Measurements from ENCODE around the gene RAB11FIP2. TPM values are rescaled to one million over a fixed set of nuclear protein-coding genes. Genes with fewer than 3 reads are reported as not detected.
"Not testable (repeated sequence)": the region's sequence is repeated elsewhere in the genome, so short reads cannot be mapped to it uniquely, and the experiment has no call there.

Gene RAB11FIP2
- total RNA-seq, 1 donor from 2014 or later, result 15.3 TPM

- no peak overlapping the region for H3K27ac Mint-ChIP-seq (ENCODE audit: unreplicated experiment)
- H3K9me3 Mint-ChIP-seq, result peaks cover 2% of the 10 kb centered on the region
- H3K4me1 Mint-ChIP-seq, result peaks cover 5% of the 10 kb centered on the region
- TF ChIP-seq CTCF (conservative IDR thresholded peaks at IDR 0.05), result no peak
- DNase-seq (ENCODE audit: low read depth, low spot score), result no peak
- no peaks in the 10 kb centered on the region for H3K36me3 Mint-ChIP-seq (ENCODE audit: low read depth)
- no peak overlapping the region for H3K4me3 Mint-ChIP-seq
- H3K27me3 Mint-ChIP-seq (ENCODE audit: low read depth), result no peaks in the 10 kb centered on the region
Measured at GRCh38 chr10:118072840-118073239, 26.1 kb upstream of the RAB11FIP2 start.

GRCh38 chr10:118067389-118067788 is 20.6 kb upstream of the RAB11FIP2 start:
- not testable (repeated sequence) for H3K27ac Mint-ChIP-seq (ENCODE audit: unreplicated experiment); H3K36me3 Mint-ChIP-seq (ENCODE audit: low read depth); H3K9me3 Mint-ChIP-seq

GRCh38 chr10:118062798-118063238 is 16.1 kb upstream of the RAB11FIP2 start:
- no peak for DNase-seq (ENCODE audit: low read depth, low spot score)
- H3K27me3 Mint-ChIP-seq (ENCODE audit: low read depth), result no peaks in the 10 kb centered on the region
- H3K4me3 Mint-ChIP-seq, result no peak overlapping the region
- no peak overlapping the region for H3K27ac Mint-ChIP-seq (ENCODE audit: unreplicated experiment)
- H3K36me3 Mint-ChIP-seq (ENCODE audit: low read depth), result no peaks in the 10 kb centered on the region
- no peak for TF ChIP-seq CTCF (conservative IDR thresholded peaks at IDR 0.05)
- no peaks in the 10 kb centered on the region for H3K4me1 Mint-ChIP-seq
- H3K9me3 Mint-ChIP-seq, result no peaks in the 10 kb centered on the region

More at GRCh38 chr10:118067389-118067788, 20.6 kb upstream of the RAB11FIP2 start:
- not testable (repeated sequence) for H3K4me1 Mint-ChIP-seq; H3K4me3 Mint-ChIP-seq; DNase-seq (ENCODE audit: low read depth, low spot score); H3K27me3 Mint-ChIP-seq (ENCODE audit: low read depth)

GRCh38 chr10:118058371-118058770 is 11.6 kb upstream of the RAB11FIP2 start:
- H3K4me3 Mint-ChIP-seq, result no peak overlapping the region
- DNase-seq (ENCODE audit: low read depth, low spot score), result no peak
- H3K9me3 Mint-ChIP-seq, result no peaks in the 10 kb centered on the region
- TF ChIP-seq CTCF (conservative IDR thresholded peaks at IDR 0.05), result no peak
- H3K36me3 Mint-ChIP-seq (ENCODE audit: low read depth), result no peaks in the 10 kb centered on the region
- no peaks in the 10 kb centered on the region for H3K4me1 Mint-ChIP-seq
- no peaks in the 10 kb centered on the region for H3K27me3 Mint-ChIP-seq (ENCODE audit: low read depth)
- H3K27ac Mint-ChIP-seq (ENCODE audit: unreplicated experiment), result no peak overlapping the region

- Mint-ChIP-seq H3K27me3 (ENCODE audit: low read depth) (no peaks in the 10 kb centered on the region), H3K36me3 (ENCODE audit: low read depth) (no peaks in the 10 kb centered on the region), H3K27ac (ENCODE audit: unreplicated experiment) (no peak overlapping the region), H3K4me1 (no peaks in the 10 kb centered on the region), H3K4me3 (no peak overlapping the region), H3K9me3 (no peaks in the 10 kb centered on the region)
- TF ChIP-seq CTCF (conservative IDR thresholded peaks at IDR 0.05), result no peak
- DNase-seq (ENCODE audit: low read depth, low spot score), result no peak
Measured at GRCh38 chr10:118057361-118057760, 10.6 kb upstream of the RAB11FIP2 start.

- H3K27me3 Mint-ChIP-seq (ENCODE audit: low read depth), result no peaks in the 10 kb centered on the region
- H3K9me3 Mint-ChIP-seq, result no peaks in the 10 kb centered on the region
- H3K27ac Mint-ChIP-seq (ENCODE audit: unreplicated experiment), result no peak overlapping the region
- no peak for DNase-seq (ENCODE audit: low read depth, low spot score)
- no peaks in the 10 kb centered on the region for H3K36me3 Mint-ChIP-seq (ENCODE audit: low read depth)
- no peaks in the 10 kb centered on the region for H3K4me1 Mint-ChIP-seq
- H3K4me3 Mint-ChIP-seq, result no peak overlapping the region
- TF ChIP-seq CTCF (conservative IDR thresholded peaks at IDR 0.05), result no peak
Measured at GRCh38 chr10:118054383-118054782, 7.6 kb upstream of the RAB11FIP2 start.
